ENCODE data around the gene AGK. TPM values are rescaled to one million over a fixed set of nuclear protein-coding genes. Genes with fewer than 3 reads are reported as not detected.
"Not testable (repeated sequence)": the region's sequence is repeated elsewhere in the genome, so short reads cannot be mapped to it uniquely, and the experiment has no call there.

AGK gene
- total RNA-seq, 1 experiment from 2014 or later: 43.2 TPM

DNA sequence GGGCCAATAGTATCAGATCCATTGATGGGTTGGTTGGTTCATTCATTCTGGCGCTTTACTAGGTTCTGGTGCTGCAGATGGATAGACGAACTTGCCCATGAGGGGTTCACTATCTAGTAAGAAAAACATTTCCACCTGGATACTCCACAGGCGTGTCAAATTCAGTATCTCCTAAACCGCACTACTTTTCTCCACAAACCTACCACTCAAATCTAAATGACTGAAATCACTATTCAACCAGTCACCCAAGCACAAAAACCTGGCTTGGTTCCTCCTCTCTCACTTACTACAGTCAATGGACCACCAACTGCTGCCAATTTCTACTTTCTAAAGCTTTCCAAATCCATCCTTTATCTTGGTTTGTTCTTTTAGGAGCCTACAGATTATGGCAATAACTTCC is 572 bp downstream of the AGK start:
- no peak for DNase-seq (ENCODE audit: low spot score)

DNA sequence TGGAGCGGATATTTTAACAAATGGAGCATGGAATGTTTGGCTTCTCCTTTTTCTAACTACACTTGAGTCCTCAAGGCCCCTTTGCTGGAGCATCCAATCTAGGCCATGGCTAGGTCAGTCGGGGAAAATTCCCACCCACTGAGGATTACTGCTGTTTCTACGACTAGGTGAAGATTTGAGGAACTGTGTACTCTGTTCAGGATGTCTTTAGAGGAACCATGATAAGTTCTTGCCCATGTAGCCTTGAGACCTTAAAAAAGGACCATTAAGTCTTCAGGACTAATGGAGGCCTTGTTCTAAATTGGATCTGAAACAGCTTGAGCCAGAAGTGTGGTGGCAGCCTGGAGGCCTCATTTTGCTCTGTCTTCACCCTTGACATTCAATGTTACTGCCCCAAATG is 6.2 kb downstream of the AGK start:
- DNase-seq (ENCODE audit: low spot score): no peak

DNA sequence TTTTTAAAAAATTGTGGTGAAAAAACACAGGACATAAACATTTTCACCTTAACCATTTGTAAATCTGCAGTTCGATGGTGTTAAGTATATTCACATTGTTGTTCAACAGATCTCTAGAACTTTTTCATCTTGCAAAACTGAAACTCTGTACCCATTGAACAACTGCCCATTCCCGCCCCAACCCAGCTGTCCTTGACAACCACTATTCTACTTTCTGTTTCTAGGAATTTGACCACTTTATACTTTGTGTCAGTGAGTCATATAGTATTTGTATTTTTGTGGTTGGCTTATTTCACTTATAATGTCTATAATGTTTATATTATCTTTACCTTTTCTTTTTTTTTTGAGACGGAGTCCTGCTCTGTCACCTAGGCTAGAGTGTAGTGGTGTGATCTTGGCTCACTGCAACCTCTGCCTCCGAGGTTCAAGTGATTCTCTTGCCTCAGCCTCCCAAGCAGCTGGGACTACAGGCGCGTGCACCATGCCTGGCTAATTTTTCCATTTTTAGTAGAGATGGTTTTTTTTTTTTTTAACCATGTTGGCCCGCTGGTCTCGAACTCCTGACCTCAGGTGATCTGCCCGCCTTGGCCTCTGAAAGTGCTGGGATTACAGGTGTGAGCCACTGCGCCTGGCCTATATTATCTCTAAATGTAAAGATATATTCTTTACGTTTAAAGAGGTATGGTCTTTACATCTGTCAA is 6.8 kb downstream of the AGK start:
- DNase-seq (ENCODE audit: low spot score): peak; percentile 63

DNA sequence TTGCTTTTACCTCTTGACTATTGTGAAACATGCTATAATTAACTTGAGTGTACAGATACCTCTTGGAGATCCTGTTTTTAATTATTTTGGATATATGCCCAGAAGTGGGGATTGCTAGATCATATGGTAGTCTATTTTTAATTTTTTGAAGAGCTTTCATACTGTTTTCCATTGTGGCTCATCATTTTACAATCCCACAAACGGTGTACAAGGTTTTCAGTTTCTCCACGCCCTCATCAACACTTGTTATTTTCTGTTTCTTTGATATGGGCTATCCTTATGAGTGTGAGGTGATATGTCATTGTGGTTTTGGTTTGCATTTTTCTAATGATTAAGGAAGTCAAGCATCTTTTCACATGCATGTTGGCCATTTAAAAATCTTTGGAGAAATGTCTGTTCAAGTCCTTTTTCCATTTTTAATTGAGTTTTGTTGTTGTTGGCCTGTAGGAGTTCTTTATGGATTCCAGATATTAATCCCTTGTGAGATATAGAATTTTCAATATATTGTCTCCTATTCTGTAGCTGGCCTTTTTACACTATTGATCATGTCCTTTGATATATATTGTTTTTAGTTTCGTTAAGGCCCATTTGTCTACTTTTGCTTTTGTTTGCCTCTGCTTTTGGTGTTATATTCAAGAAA is 7.5 kb downstream of the AGK start:
- DNase-seq (ENCODE audit: low spot score): no peak

DNA sequence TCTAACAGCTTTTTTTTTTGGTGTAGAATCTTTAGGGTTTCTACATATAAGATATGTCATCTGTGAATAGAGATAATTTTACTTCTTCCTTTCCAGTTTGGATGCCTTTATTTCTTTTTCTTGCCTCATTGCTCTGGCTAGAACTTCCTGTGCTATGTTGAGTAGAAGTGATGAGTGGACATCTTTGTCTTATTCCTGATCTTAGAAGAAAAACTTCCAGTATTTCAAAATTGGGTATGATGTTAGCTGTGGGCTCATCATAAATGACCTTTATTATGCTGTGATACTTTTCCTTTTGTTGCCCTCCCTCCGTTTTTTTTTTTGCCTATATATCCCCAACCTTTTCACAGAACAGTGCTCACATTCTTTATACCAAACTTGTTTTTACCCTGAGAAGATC is 8.8 kb downstream of the AGK start:
- DNase-seq (ENCODE audit: low spot score): no peak

DNA sequence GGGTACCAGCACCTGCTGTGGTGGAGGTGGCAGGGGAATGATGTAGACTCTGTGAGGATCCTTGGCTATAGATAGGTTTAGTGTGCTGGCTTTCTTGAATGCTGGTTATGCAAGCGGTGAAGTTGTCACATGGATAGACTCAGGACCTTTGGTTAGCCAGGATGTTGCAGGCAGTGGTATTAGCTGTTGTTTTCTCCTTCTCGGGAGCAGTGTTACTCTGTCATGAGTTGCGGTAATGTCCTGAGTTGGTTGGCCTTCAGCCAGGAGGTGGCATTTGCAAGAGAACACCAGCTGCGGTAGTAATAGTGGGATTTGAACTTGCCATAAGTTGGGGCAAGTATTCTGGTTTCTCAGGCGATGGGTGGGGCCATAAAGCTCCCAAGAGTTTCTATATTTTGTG is 10.8 kb downstream of the AGK start:
- DNase-seq (ENCODE audit: low spot score): no peak

DNA sequence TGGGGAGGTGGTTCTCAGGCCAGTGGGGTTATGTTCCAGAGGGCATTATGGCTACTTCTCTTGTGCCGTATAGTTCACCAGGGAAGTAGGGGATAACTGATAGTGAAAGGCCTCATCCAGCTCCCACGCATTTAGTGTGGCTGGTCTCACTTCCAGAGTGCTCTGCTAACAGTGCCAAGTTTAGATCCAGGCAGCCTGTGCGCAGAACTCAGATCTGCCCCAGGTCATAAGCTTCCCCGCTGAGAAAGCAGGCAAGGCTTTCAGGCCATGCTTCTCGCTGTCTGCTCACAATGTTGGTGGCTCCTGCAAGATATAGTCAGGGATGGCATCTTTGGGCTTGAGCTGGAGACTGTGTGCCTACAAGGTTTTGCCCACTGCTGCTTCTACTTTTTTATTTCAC is 11.3 kb downstream of the AGK start:
- DNase-seq (ENCODE audit: low spot score): no peak

DNA sequence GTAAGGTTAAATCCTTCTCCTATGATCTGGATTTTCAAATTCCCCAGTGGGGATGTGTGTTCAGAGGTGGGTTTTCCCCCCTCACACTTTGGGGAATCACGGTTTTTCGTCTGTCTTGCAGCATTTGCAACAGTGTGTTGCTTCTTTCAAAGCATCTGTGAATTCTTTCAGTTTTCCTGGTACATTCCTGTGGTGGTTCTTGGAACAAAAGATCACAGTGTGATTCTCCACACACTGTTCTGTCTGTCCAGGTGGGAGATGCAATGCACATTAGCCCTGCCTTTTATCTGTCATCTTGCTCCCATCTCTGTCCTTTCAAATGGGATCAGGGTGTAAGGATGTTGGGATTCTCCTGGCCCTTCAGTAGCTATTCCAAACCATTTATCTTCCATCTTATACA is 11.8 kb downstream of the AGK start:
- no peak for DNase-seq (ENCODE audit: low spot score)

DNA sequence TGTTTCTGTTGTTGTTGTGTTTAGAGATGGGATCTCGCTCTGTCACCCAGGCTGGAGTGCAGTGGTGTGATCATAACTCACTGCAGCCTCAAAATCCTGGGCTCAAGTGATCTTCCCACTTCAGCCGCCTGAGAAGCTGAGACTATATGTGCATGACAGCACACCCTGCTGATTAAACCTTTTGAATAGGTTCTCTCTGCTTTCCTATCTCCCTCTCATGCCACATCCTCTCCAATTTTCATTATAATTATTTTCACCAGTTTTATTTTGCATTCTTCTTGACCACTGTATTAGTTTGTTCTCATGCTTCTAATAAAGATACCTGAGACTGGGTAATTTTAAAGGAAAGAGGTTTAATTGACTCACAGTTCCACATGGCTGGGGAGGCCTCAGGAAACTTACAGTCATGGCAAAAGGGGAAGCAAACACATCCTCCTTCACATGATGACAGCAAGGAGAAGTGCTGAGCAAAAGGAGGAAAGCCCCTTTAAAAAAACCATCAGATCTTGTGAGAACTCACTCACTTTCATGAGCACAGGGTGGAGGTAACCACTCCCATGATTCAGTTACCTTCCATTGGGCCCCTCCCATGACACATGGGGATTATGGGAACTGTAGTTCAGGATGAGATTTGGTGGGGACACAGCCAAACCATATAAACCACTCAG is 12.9 kb downstream of the AGK start:
- no peak for DNase-seq (ENCODE audit: low spot score)

DNA sequence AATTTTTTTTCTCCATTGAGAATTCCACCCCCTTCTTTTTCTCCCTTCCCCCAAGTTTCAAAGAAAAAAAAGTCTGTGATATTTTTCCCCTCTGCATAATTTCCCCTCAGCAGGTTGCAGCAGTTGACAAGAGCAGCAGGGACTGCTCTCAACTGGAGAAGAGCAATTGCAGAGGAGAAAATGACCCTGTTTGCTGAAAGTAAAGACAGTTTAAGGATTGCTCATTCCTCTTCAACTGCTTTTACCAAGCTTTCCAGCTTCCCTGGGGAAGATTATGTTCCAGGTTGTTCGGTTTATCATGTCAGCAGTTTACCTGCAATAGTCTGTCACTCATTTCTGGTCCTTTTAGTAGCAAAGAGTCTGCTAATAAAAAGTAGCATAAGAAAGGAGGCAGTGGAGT is 16.2 kb downstream of the AGK start:
- DNase-seq (ENCODE audit: low spot score): no peak

DNA sequence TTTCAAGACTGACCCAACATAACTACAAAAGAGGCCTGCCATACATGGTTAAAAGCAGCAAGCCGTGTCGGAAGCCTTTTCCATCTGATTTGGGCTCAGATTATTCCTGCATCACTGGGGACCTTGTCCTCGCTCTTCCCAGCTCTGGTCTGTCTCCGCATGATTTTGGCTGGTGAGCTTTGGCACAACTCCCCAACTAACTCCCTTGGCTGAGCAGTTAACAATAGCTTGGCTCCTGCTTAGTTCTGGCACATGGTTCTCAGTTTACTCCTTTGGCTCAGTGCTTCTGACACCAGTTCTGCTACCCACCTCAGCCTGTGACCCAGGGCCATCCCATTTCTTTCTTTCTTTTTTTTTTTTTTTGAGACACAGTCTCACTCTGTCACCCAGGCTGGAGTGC is 17.0 kb downstream of the AGK start:
- no peak for DNase-seq (ENCODE audit: low spot score)

DNA sequence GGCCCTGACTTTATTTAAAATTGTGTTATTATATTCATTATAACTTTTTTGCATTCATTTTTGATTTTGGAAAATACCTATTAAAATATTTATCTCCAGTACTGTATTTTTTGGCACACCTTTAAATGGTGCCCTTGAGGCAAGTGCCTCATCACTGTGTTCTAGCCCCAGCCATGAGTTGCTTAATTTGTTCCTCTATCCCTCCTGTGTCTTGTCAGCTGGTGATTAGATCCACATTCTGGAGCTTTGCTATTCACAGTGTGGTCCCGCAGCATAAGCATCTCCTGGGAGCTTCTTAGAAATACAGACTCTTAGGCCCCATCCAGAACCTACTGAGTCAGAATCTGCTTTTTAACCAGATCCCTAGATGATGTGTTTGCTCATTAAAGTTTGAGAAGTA is 19.8 kb downstream of the AGK start:
- no peak for DNase-seq (ENCODE audit: low spot score)

DNA sequence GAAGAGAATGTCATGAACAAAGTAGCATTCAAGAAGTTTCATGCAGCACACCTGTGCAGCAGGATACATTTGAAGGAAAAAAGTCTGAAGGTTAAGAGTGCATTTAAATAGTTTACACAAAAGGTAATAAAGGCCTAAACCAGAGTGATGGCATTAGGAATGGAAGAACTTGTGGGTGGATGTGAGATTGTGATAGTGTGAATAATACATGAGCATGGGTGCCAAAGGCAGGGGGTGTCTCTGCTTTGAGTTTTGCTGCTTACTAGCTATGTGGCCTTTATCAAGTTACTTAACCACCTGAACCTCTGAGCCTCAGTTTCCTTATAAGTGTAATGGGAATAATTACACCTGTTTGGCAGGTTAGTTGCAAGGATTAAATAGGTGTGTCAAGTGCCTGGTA is 21.0 kb downstream of the AGK start:
- DNase-seq (ENCODE audit: low spot score): no peak

DNA sequence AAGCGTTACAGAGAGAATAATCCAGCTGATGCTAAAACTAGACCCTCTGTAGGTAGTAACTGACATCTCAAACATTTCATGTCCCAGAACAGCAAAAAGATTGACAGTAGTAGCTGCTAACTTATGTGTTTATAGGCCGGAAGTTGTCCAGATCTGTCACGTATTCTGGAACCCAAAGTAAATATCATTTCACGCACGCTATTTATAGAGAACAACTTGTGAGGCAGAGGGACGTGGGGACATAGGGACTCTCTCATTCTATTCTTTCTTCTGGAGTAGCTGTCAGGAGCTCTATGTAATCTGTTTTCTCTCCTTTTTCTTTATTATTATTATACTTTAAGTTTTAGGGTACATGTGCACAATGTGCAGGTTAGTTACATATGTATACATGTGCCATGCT is 22.3 kb downstream of the AGK start:
- DNase-seq (ENCODE audit: low spot score): no peak

DNA sequence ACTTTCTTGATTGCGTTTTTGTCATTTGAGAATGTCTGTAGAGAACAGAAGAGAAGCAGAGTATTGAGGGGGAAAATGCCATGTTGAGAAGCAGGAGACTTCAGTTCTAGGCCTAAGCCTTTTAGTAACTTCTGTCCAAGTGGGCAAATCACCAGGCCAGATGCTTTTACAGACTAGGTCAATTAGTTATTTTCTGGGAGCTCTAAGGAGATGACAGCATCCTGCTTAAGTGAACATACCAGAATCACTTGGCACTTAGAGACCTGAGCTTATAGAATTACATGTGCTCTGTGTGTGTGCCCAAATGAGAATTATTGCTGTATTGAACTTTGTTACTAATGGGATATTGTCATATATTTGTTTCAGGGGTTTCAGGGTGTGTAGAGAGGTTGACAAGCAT is 24.0 kb downstream of the AGK start:
- DNase-seq (ENCODE audit: low spot score): no peak

DNA sequence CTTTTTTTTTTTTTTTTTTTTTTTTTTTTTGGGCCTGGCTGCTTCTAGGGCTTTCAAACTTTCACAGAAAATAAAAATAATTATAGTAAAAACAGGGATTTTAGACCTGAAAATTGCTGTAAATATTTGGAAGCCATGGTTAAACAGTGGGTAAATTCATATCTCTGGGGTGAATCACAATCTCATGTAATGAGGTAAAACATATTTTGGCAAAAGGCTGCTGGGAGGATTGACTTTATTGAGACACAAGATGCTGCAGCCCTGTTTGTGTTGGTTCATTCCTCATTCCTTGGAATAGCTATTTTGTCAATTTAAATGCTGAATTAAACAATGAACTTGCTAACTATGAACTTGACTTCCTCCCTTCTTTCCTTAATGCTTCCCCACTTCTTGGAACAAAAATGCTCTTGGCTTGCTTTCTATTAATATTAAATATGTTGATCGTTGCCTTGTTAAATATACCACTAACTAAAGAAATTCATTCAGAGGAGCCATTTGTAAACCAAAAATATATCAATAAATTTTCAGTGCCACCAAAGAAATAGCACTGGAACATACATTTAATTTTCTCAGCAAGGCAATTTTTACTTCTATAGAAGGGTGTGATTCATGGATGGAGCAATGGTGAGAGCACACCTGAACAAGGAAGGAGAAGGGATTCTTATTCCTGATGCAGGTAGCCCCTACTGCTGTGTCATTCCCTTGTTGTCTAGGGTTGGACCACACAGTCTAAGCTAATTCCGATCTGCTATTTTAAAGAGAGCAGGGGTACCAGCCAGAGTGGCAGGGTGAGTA is 24.6 kb downstream of the AGK start:
- DNase-seq (ENCODE audit: low spot score): no peak

DNA sequence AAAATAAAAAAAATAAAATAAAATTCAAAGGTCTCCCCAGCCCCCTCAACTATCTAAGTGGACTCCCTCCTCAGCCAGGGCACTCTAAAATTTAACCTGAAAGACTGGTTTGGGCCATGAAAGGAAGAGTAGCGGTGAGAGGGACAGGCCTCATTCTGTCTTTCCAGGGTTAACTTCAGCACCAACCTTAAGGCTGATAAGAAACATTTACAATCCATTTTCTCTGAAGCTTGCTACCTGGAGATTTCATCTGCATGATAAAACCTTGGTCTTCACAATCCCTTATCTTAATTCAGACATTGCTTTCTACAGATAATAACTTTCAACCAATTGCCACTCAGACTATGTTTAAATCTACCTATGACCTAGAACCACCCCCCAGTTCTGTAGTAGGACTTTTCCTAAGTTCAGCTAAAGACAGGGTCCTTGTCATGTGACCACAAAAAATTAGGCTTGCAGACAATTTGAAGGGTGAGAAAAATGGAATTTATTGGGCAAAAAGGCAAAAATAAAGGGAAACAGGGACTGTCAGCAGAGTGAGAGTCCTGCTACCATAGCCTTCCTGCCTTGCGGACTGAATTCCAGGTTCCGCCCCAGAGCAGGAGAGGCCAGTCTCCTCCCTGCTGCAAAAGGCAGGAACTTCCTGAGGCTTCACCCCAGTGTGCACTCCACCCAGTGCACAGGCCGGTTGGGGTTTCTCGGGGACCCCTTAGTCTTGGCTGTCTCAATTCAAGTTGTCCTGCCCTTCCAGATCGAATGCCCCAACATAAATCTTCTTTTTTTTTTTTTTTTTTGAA is 26.0 kb downstream of the AGK start:
- DNase-seq (ENCODE audit: low spot score): no peak

DNA sequence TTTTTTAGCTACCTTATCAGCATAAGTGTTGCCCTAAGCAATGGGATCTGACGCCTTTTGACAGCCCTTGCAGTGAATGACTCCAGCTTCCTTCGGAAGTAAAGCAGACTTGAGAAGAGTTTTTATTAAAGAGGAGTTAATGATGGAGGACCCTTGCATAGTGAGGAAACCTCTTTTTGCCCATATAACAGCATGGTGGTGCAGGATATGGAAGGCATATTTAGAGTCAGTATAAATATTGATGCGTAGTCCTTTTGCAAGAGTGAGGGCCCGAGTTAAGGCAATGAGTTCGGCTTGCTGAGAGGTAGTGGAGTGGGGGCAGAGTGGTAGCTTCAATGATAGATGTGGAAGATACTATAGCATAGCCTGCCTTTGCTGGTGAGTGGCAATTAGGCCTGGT is 28.7 kb downstream of the AGK start:
- not testable (repeated sequence) for DNase-seq (ENCODE audit: low spot score)

DNA sequence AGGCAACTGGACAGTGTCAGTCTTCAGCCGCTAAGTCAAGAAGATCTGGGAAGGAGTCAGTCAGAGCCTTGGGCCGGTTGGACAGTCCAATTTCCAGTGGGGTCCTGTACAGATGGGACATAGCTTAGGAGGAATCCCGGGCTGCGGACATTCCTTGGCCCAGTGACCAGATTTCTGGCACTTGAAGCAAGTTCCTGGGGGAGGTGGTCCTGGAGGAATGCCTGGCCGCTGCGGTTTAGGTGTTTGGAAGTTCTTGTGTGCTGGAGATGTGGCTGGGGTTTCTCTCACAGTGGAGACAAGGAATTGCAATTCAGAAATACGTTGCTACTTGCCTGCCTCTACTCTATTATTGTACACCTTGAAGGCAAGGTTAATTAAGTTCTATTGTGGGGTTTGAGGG is 30.9 kb downstream of the AGK start:
- not testable (repeated sequence) for DNase-seq (ENCODE audit: low spot score)

DNA sequence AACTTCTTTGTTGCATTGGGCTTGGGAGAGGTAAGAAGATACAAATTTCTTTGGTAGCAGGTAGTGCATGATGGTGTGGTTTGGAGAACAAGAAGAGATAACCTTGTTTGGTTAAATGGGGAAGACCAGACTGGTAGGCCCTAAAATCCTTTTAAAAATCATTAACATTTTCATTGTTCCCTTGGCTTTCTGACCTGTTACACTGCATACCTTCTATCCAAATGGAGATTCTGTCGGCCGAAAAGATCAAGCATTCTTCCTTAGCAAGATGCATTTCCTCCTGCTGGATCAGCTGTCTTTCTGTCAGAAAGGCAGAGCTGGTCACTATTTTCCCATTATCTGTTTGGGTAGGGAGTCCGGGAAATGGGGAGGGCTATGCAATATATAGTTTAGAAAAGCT is 33.7 kb downstream of the AGK start:
- DNase-seq (ENCODE audit: low spot score): no peak

DNA sequence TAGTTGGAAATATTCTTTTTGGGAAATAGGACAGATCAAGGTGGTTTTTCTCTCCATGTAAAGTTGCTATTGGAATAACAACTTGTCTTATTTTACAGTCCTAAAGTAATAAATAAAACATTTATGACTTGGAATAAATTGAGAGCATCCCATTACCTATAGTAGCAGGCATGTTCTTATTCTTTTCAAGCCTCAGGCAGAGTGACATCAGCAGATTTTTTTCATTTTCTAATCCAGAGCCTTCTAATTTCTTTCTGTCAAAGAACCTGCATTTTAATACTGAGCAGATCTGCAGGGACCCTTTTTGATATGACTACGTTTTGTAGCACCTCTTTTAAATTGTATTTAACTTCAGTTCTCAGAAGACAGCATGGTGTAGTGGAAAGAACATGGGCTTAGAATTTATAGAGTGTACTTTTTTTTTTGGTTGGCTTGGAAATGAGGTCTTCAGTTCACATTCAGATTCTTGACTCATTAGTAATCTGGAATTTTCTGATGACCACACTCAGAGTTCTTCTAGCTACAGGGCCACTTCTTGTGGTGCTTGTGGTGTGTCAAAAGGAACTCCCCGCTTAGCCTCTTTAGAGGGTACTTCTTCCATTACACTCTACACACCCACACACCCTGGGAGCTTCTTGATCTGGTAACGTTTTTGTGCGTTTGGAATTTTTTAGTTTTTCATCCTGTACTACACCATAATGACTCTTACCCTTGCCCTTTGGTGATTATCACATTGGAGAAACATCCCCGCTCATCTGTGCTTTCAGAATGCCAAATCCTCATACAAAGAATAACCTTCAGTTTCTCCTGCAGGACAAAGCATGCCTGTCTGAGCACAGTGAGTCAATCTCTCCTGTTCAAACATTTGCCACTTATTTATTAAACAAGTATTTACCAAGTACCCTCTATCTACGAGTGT is 34.6 kb downstream of the AGK start:
- DNase-seq (ENCODE audit: low spot score): peak; percentile 84
